HepG2 (cell line): ENCODE data around the gene SPNS3. TPM values are rescaled to one million over a fixed set of nuclear protein-coding genes. Genes with fewer than 3 reads are reported as not detected.

Source experiments
- ATAC-seq: fragments of 200-7000 bp; cut with Tn5 transposase; 3 replicates; pipeline ENCODE4 v1.9.1; 2020; ENCODE audit warnings: mild to moderate bottlenecking, moderate library complexity
- BruUV-seq: library from RNA; stranded (reverse); fragments of 400-500 nt; replicated peaks from 2 replicates; lab custom pipeline; 2021; lab: Mats Ljungman, UMichigan
- CTCF ChIA-PET: fragments of 300-600 bp; formaldehyde crosslinking; extraction: SDS; loops from one replicate; lab custom pipeline; 2021; ENCODE audit warnings: low total read pairs, inconsistent platforms, low intra/inter-chr PET ratio; lab: Yijun Ruan, JAX
- POLR2A ChIA-PET: fragments of 350-600 bp; sonication (Branson Sonifier 250); formaldehyde crosslinking; loops from one replicate; lab custom pipeline; 2020; ENCODE audit warnings: antibody characterized with exemption, inconsistent platforms; lab: Yijun Ruan, JAX
- DNase-seq: peaks from one replicate; pipeline ENCODE4 v3.0.0-alpha.2; 2015; ENCODE audit warnings: low spot score
- FAIRE-seq: peaks from 3 replicates; lab custom pipeline; 2011; peaks lifted over from hg19 to GRCh38; lab: Jason Lieb, UNC
- H2AFZ ChIP-seq: one replicate; pipeline ENCODE4 v1.6.1; 2011; ENCODE audit warnings: low read length, inconsistent platforms
- H3K27ac ChIP-seq: fragments of 300-600 bp; 3 replicates; pipeline ENCODE4 v1.8.0; 2011; ENCODE audit warnings: mixed run types, mild to moderate bottlenecking, mixed read lengths, low read length, inconsistent platforms; ENCODE audit not compliant: insufficient read depth; ENCODE audit errors: extremely low read length
- H3K27me3 ChIP-seq, 2 experiments: fragments of 200-600 bp in 1 of 2; 2 replicates in 1 of 2; 3 replicates in 1 of 2; pipeline versions ENCODE4 v1.6.0 to v1.8.0; 2011; ENCODE audit warnings: low read length in 2 of 2, mild to moderate bottlenecking in 2 of 2, moderate library complexity in 2 of 2, inconsistent platforms in 1 of 2; ENCODE audit not compliant: insufficient read depth in 2 of 2, control insufficient read depth in 1 of 2
- H3K36me3 ChIP-seq, 2 experiments: fragments of 200-600 bp in 1 of 2; replicated peaks in 1 of 2; 2 replicates in 1 of 2; 3 replicates in 1 of 2; pipeline versions ENCODE4 v1.5.1 to v1.8.0; 2011; ENCODE audit warnings: low read length in 2 of 2, inconsistent platforms in 1 of 2; ENCODE audit not compliant: insufficient read depth in 2 of 2, control insufficient read depth in 1 of 2
- H3K4me1 ChIP-seq: 2 replicates; pipeline ENCODE4 v1.5.1; 2012; ENCODE audit warnings: low read length, inconsistent platforms; ENCODE audit not compliant: insufficient read depth
- H3K4me2 ChIP-seq: 2 replicates; pipeline ENCODE4 v1.6.0; 2011; ENCODE audit warnings: low read depth, low read length, inconsistent platforms
- H3K4me3 ChIP-seq, 3 experiments: fragments of 200-600 bp in 1 of 3; sonication (generic), shearing (Covaris generic) in 1 of 3; replicated peaks in 1 of 3; 2 replicates each; pipeline ENCODE4 v1.5.1; 2011 to 2016; ENCODE audit warnings: low read length in 3 of 3, inconsistent platforms in 2 of 3, low read depth in 2 of 3, mild to moderate bottlenecking in 2 of 3, control low read depth in 1 of 3, mixed read lengths in 1 of 3; ENCODE audit not compliant: insufficient read depth in 1 of 3
- H3K79me2 ChIP-seq: one replicate; pipeline ENCODE4 v1.6.1; 2011; ENCODE audit warnings: low read length, inconsistent platforms; ENCODE audit not compliant: insufficient read depth
- H3K9ac ChIP-seq: 2 replicates; pipeline ENCODE4 v1.6.0; 2011; ENCODE audit warnings: mild to moderate bottlenecking, low read depth, low read length, inconsistent platforms; ENCODE audit not compliant: insufficient read depth
- H3K9me3 ChIP-seq: 2 replicates; pipeline ENCODE4 v1.5.1; 2012; ENCODE audit warnings: mild to moderate bottlenecking, low read length
- H4K20me1 ChIP-seq: 2 replicates; pipeline ENCODE4 v1.6.0; 2011; ENCODE audit warnings: inconsistent platforms, mild to moderate bottlenecking, low read length, moderate library complexity; ENCODE audit not compliant: insufficient read depth
- CENPT ChIP-seq: sonication (generic); formaldehyde crosslinking; IDR thresholded peaks from 2 replicates; pipeline ENCODE4 v1.8.0; 2022; ENCODE audit warnings: low read depth, mild to moderate bottlenecking, moderate library complexity, missing genetic modification reagents
- ELF1 ChIP-seq: sonication (generic); formaldehyde crosslinking; IDR thresholded peaks from 2 replicates; pipeline ENCODE4 v1.4.0; 2020; ENCODE audit warnings: missing genetic modification reagents
- MLXIP ChIP-seq: sonication (generic); formaldehyde crosslinking; IDR thresholded peaks from 2 replicates; pipeline ENCODE4 v1.9.0; 2021; ENCODE audit warnings: missing genetic modification reagents, borderline replicate concordance
- NFATC3 ChIP-seq: sonication (generic); formaldehyde crosslinking; IDR thresholded peaks from 2 replicates; pipeline ENCODE4 v1.5.1; 2020; ENCODE audit warnings: mild to moderate bottlenecking, missing genetic modification reagents
- RXRB ChIP-seq: IDR thresholded peaks from 2 replicates; pipeline ENCODE4 v1.6.1; 2016; ENCODE audit warnings: borderline replicate concordance, missing genetic modification reagents, missing compliant biosample characterization
- SKIL ChIP-seq: sonication (generic); formaldehyde crosslinking; IDR thresholded peaks from 2 replicates; pipeline ENCODE4 v1.8.0; 2022; ENCODE audit warnings: missing genetic modification reagents, mild to moderate bottlenecking, moderate library complexity, borderline replicate concordance
- TMF1 ChIP-seq: sonication (generic); formaldehyde crosslinking; IDR thresholded peaks from 2 replicates; pipeline ENCODE4 v1.8.1; 2022; ENCODE audit warnings: low read depth, missing genetic modification reagents
- WGBS: methylation state at CpG from one replicate; pipeline ENCODE4 v1.1.6; 2017; ENCODE audit warnings: low lambda C conversion rate; 5-methylcytosine and 5-hydroxymethylcytosine counted together
- in situ Hi-C: cut with HindIII; loops from 2 replicates; pipeline ENCODE4 v1.10.0; 2017; ENCODE audit warnings: low pct_unique_long_range_greater_than_20kb; ENCODE audit not compliant: extremely low pct_ligation_motif_present
- intact Hi-C: fragments of 100-400 bp; cut with micrococcal nuclease; formaldehyde crosslinking; loops from one replicate; pipeline ENCODE4 v1.10.0; 2022; ENCODE audit not compliant: unreplicated experiment
- polyA plus RNA-seq, 8 experiments: library from polyadenylated mRNA; depleted of rRNA in 3 of 8; stranded (reverse) in 7 of 8; unstranded in 1 of 8; fragments of >200 nt; fragmentation: Illumina TruSeq in 4 of 8; extraction: Trizol in 4 of 8; gene quantifications; 2 replicates each; pipeline versions ENCODE4 v1.2.1 to v1.2.3, GENCODE V29; 2011 to 2016; ENCODE audit warnings: low read depth in 4 of 8, missing spikeins in 1 of 8, mixed read lengths in 1 of 8; ENCODE audit not compliant: insufficient read depth in 1 of 8
- total RNA-seq, 5 experiments: library from RNA; depleted of rRNA; stranded (reverse); fragments of >200 nt; fragmentation: Illumina TruSeq; extraction: Trizol; gene quantifications; 2 replicates each; pipeline ENCODE4 v1.2.3, GENCODE V29; 2016; ENCODE audit warnings: low read depth in 1 of 5
- TF ChIP-seq, protein P1 (sequence below): sonication (generic); formaldehyde crosslinking; IDR thresholded peaks from 2 replicates; pipeline ENCODE4 v1.4.0; 2020; ENCODE audit warnings: mild to moderate bottlenecking, missing genetic modification reagents
- TF ChIP-seq, protein P2 (sequence below): sonication (generic); formaldehyde crosslinking; conservative IDR thresholded peaks from 2 replicates; pipeline ENCODE4 v1.8.1; 2023; ENCODE audit warnings: missing genetic modification reagents
- TF ChIP-seq, protein P3 (sequence below): sonication (generic); formaldehyde crosslinking; IDR thresholded peaks from 2 replicates; pipeline ENCODE4 v1.5.1; 2020; ENCODE audit warnings: missing genetic modification reagents, mild to moderate bottlenecking, borderline replicate concordance

The SPNS3 gene
- total and polyA plus RNA-seq, 2 of the 13 experiments (the other 11 are each of a cell fraction or from before 2014, with no cell fraction given), result not detected

DNA sequence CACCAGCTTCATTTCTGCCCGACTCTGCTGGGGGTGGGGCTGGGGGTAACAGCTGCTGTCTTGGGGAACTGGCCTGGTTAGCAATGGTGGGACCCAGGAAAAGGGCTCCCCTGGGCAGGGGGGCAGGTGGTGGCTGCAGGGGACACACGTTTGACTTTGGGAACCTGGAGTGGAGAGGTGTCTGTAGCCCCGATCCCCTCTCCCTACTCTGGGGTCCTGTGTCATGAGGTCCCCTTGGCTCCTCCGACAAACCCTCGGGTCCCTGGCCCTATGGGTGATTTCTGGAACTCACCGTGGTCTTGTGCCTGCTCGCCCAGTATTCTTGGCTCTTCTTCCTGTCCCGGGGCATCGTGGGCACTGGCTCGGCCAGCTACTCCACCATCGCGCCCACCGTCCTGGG is 12.0 kb downstream of the SPNS3 start:
- no peak for DNase-seq
- H3K4me2 ChIP-seq, result no peak overlapping the region
- 77% methylated on average over 11 of the region's 13 CpGs for WGBS
- no peak overlapping the region for H2AFZ ChIP-seq
- no peak overlapping the region for H3K9ac ChIP-seq
- H3K27me3 ChIP-seq, result peaks cover 3 to 21% of the 10 kb centered on the region in 2 experiments; a peak in 3 of 5 replicates
- no peaks in the 10 kb centered on the region for H3K9me3 ChIP-seq
- no peak overlapping the region for H3K27ac ChIP-seq
- no peak for ATAC-seq
- H3K4me1 ChIP-seq, result peaks cover 23% of the 10 kb centered on the region
- intact Hi-C loops (loop anchor here (5.0 kb wide), 1 partner anchor 37 kb away; no protein-coding TSS in a partner anchor), in situ Hi-C loops (no loop called here)
- no peaks in the 10 kb centered on the region for H4K20me1 ChIP-seq
- CTCF ChIA-PET, result no interaction called here
- no peaks in the 10 kb centered on the region for H3K79me2 ChIP-seq
- FAIRE-seq, result no peak
- H3K36me3 ChIP-seq, result no peaks in the 10 kb centered on the region
- no TSS peak for BruUV-seq
- no peak overlapping the region for H3K4me3 ChIP-seq
- POLR2A ChIA-PET, result interaction anchor here (0.8 kb wide), 1 partner anchor 303 kb away, joined by 3 read pairs; the partner anchor contains the start of genes CYB5D2 and ZZEF1
- TF ChIP-seq, protein P1, sequence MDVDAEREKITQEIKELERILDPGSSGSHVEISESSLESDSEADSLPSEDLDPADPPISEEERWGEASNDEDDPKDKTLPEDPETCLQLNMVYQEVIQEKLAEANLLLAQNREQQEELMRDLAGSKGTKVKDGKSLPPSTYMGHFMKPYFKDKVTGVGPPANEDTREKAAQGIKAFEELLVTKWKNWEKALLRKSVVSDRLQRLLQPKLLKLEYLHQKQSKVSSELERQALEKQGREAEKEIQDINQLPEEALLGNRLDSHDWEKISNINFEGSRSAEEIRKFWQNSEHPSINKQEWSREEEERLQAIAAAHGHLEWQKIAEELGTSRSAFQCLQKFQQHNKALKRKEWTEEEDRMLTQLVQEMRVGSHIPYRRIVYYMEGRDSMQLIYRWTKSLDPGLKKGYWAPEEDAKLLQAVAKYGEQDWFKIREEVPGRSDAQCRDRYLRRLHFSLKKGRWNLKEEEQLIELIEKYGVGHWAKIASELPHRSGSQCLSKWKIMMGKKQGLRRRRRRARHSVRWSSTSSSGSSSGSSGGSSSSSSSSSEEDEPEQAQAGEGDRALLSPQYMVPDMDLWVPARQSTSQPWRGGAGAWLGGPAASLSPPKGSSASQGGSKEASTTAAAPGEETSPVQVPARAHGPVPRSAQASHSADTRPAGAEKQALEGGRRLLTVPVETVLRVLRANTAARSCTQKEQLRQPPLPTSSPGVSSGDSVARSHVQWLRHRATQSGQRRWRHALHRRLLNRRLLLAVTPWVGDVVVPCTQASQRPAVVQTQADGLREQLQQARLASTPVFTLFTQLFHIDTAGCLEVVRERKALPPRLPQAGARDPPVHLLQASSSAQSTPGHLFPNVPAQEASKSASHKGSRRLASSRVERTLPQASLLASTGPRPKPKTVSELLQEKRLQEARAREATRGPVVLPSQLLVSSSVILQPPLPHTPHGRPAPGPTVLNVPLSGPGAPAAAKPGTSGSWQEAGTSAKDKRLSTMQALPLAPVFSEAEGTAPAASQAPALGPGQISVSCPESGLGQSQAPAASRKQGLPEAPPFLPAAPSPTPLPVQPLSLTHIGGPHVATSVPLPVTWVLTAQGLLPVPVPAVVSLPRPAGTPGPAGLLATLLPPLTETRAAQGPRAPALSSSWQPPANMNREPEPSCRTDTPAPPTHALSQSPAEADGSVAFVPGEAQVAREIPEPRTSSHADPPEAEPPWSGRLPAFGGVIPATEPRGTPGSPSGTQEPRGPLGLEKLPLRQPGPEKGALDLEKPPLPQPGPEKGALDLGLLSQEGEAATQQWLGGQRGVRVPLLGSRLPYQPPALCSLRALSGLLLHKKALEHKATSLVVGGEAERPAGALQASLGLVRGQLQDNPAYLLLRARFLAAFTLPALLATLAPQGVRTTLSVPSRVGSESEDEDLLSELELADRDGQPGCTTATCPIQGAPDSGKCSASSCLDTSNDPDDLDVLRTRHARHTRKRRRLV, result no peak
- TF ChIP-seq RXRB (CRISPR knock-in tag) (no peak), NFATC3 (CRISPR knock-in tag) (no peak), MLXIP (no peak), ELF1 (no peak), TMF1 (CRISPR knock-in tag) (no peak), SKIL (CRISPR knock-in tag) (no peak), CENPT (CRISPR knock-in tag) (no peak)
- TF ChIP-seq, protein P2, sequence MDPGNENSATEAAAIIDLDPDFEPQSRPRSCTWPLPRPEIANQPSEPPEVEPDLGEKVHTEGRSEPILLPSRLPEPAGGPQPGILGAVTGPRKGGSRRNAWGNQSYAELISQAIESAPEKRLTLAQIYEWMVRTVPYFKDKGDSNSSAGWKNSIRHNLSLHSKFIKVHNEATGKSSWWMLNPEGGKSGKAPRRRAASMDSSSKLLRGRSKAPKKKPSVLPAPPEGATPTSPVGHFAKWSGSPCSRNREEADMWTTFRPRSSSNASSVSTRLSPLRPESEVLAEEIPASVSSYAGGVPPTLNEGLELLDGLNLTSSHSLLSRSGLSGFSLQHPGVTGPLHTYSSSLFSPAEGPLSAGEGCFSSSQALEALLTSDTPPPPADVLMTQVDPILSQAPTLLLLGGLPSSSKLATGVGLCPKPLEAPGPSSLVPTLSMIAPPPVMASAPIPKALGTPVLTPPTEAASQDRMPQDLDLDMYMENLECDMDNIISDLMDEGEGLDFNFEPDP (CRISPR knock-in tag), result no peak
- TF ChIP-seq, protein P3, sequence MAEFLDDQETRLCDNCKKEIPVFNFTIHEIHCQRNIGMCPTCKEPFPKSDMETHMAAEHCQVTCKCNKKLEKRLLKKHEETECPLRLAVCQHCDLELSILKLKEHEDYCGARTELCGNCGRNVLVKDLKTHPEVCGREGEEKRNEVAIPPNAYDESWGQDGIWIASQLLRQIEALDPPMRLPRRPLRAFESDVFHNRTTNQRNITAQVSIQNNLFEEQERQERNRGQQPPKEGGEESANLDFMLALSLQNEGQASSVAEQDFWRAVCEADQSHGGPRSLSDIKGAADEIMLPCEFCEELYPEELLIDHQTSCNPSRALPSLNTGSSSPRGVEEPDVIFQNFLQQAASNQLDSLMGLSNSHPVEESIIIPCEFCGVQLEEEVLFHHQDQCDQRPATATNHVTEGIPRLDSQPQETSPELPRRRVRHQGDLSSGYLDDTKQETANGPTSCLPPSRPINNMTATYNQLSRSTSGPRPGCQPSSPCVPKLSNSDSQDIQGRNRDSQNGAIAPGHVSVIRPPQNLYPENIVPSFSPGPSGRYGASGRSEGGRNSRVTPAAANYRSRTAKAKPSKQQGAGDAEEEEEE, result no peak
